A673 (cell line): ENCODE measurements around the gene PTK7. TPM values are rescaled to one million over a fixed set of nuclear protein-coding genes. Genes with fewer than 3 reads are reported as not detected.

Experiments
- BruUV-seq: library from RNA; stranded (reverse); fragments of 400-500 nt; replicated peaks from 2 replicates; lab custom pipeline; 2021; lab: Mats Ljungman, UMichigan
- CTCF ChIA-PET: fragments of 300-600 bp; sonication (Branson Sonifier 250); formaldehyde crosslinking; loops from one replicate; lab custom pipeline; 2022; ENCODE audit warnings: antibody characterized with exemption; lab: Charles Lee
- POLR2A ChIA-PET: fragments of 300-600 bp; sonication (Branson Sonifier 250); formaldehyde crosslinking; loops from one replicate; lab custom pipeline; 2022; ENCODE audit warnings: antibody characterized with exemption; ENCODE audit not compliant: low non-redundant PET; lab: Charles Lee
- DNase-seq: peaks from one replicate; pipeline ENCODE4 v3.0.0-alpha.2; 2015; ENCODE audit warnings: low spot score
- H3K27ac ChIP-seq: fragments of 200-600 bp; sonication (generic); 2 replicates; pipeline ENCODE4 v1.5.1; 2016; ENCODE audit warnings: mixed run types, low read depth, mild to moderate bottlenecking, mixed read lengths, antibody characterized with exemption, low read length; ENCODE audit not compliant: poor library complexity, severe bottlenecking
- H3K27me3 ChIP-seq: fragments of 200-600 bp; sonication (generic); replicated peaks from 2 replicates; pipeline ENCODE4 v1.6.1; 2017; ENCODE audit warnings: mixed run types, low read depth, mild to moderate bottlenecking, mixed read lengths, antibody characterized with exemption, low read length; ENCODE audit not compliant: insufficient read depth, poor library complexity
- H3K36me3 ChIP-seq: fragments of 200-600 bp; sonication (generic); 2 replicates; pipeline ENCODE4 v1.6.1; 2016; ENCODE audit warnings: mixed run types, mild to moderate bottlenecking, mixed read lengths, antibody characterized with exemption, low read length; ENCODE audit not compliant: insufficient read depth, poor library complexity, severe bottlenecking
- H3K4me1 ChIP-seq: fragments of 200-600 bp; sonication (generic); 2 replicates; pipeline ENCODE4 v1.6.1; 2017; ENCODE audit warnings: mixed run types, mild to moderate bottlenecking, mixed read lengths, antibody characterized with exemption, low read length; ENCODE audit not compliant: insufficient read depth, poor library complexity, severe bottlenecking
- H3K4me3 ChIP-seq: fragments of 200-600 bp; sonication (generic); 2 replicates; pipeline ENCODE4 v1.5.1; 2016; ENCODE audit warnings: low read depth, mixed run types, mild to moderate bottlenecking, mixed read lengths, low read length; ENCODE audit not compliant: poor library complexity, severe bottlenecking
- H3K9me3 ChIP-seq: fragments of 200-600 bp; sonication (generic); 2 replicates; pipeline ENCODE4 v1.6.1; 2016; ENCODE audit warnings: mixed run types, low read depth, mild to moderate bottlenecking, mixed read lengths, antibody characterized with exemption, low read length; ENCODE audit not compliant: poor library complexity, severe bottlenecking
- EZH2 ChIP-seq: fragments of 200-600 bp; sonication (generic); IDR thresholded peaks from 2 replicates; pipeline ENCODE4 v1.6.1; 2017; ENCODE audit warnings: borderline replicate concordance, low read depth, mild to moderate bottlenecking, mixed read lengths, antibody characterized with exemption, low read length; ENCODE audit not compliant: poor library complexity, severe bottlenecking
- intact Hi-C: fragments of 100-400 bp; cut with micrococcal nuclease; formaldehyde crosslinking; loops from one replicate; pipeline ENCODE4 v1.10.0; 2022; ENCODE audit not compliant: unreplicated experiment
- total RNA-seq: library from RNA; stranded (reverse); gene quantifications from 2 replicates; pipeline ENCODE4 v1.2.3, GENCODE V29; 2021
- TF ChIP-seq, protein P1 (sequence below): fragments of 300-800, 200-600 bp; sonication (generic); conservative IDR thresholded peaks from 2 replicates; pipeline ENCODE4 v1.5.1; 2017; ENCODE audit warnings: low read depth, mild to moderate bottlenecking, antibody characterized with exemption, low read length, moderate library complexity, mixed read lengths

PTK7 gene
- total RNA-seq, 1 experiment from 2014 or later: 84.5 TPM

DNA sequence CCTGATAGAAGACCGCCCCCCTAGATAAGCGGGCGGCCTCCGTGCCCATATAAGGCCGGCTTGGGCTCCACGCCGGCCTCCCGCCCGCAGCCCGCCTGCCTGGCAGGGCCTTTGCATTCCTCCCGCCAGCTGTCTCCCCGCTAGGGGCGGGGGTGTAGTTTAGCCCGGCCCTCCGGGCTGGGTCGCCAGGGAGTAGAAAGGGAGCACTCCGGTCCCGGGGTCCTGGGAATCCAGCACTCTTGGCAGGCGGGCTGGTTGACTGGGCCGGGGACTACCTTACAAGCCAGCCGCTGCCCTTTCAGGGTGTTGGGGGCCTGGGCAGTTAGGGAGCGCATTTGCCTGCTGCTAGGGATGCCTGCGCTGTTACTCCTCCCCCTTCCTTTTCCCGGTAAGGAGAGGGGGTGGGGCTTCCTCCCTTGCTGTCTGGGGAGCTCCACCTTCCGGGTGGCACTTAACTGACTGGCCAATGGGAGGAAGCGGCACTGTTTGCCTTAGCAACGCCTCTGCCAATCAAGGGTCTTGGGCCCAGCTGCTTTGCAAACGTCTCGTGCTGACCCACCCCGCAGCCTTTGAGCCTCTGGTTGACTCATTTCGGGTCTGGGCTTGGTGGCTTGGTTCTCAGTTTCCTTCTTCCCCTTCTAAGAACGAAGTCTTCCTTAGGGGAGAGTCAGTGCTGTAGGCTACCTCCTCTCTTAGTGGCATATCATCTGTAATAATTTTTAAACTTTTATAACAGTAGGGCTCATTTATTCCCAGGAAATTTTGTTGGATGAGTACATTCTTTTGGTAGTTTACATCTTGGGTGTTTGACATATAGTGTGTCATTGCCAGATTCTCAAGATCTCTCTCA lies 98.4 kb downstream of the PTK7 start:
- no TSS peak for BruUV-seq
- Histone ChIP-seq H3K4me3 (peak overlapping the region; percentile 43), H3K36me3 (peaks cover 42% of the 10 kb centered on the region), H3K4me1 (peaks cover 27% of the 10 kb centered on the region), H3K27me3 (no peaks in the 10 kb centered on the region), H3K27ac (peak overlapping the region; percentile 94), H3K9me3 (no peaks in the 10 kb centered on the region)
- TF ChIP-seq EZH2: no peak
- TF ChIP-seq, protein P1, sequence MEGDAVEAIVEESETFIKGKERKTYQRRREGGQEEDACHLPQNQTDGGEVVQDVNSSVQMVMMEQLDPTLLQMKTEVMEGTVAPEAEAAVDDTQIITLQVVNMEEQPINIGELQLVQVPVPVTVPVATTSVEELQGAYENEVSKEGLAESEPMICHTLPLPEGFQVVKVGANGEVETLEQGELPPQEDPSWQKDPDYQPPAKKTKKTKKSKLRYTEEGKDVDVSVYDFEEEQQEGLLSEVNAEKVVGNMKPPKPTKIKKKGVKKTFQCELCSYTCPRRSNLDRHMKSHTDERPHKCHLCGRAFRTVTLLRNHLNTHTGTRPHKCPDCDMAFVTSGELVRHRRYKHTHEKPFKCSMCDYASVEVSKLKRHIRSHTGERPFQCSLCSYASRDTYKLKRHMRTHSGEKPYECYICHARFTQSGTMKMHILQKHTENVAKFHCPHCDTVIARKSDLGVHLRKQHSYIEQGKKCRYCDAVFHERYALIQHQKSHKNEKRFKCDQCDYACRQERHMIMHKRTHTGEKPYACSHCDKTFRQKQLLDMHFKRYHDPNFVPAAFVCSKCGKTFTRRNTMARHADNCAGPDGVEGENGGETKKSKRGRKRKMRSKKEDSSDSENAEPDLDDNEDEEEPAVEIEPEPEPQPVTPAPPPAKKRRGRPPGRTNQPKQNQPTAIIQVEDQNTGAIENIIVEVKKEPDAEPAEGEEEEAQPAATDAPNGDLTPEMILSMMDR: 0 out of 2 replicates have a peak, but pooled peaks have one; percentile 19
- ChIA-PET CTCF (no interaction called here), POLR2A (interaction anchor here (0.5 kb wide), 3 partner anchors 234 to 296 kb away, joined by 3 to 9 read pairs (median 5); partner anchors contain the start of gene CNPY3)
- intact Hi-C loops: loop anchor here (5.0 kb wide), 1 partner anchor 193 kb away; the partner anchor contains the start of gene ZNF318
- DNase-seq: peak; percentile 99

DNA sequence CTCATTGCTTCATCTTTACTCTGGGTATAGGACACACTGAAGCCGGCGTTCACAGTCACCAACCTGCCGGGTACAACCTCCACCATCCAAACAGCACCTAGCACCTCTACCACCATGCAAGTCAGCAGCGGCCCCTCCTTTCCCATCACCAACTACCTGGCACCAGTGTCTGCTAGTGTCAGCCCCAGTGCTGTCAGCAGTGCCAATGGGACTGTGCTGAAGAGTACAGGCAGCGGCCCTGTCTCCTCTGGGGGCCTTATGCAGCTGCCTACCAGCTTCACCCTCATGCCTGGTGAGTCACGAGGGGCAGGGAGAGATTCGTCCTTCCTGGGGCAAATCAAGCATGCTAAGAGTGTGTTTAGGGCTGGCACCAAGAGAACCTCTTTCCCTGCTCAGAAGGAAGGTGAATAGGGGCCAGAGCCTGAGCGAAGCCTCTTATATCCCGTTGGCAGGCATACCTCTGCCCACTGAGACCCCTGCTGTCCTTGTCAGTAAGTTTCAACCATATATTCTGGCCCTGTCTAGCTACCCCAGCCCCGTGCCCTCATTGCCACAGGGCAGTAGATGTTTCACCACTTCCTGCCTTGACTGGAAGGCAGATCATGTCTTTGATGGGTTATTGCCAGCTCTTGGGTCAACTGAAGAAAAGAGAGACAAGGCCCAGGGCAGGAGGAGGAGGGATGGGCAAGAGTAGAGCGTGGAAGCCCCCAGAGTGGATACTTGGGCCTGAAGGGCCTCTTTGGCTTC lies 99.7 kb downstream of the PTK7 start:
- TF ChIP-seq EZH2: no peak
- TF ChIP-seq, protein P1: no peak
- POLR2A ChIA-PET: no interaction called here
- Histone ChIP-seq H3K4me3 (no peak overlapping the region), H3K9me3 (no peaks in the 10 kb centered on the region), H3K27ac (no peak overlapping the region), H3K27me3 (no peaks in the 10 kb centered on the region), H3K4me1 (peaks cover 21% of the 10 kb centered on the region), H3K36me3 (peaks cover 43% of the 10 kb centered on the region)
- intact Hi-C loops: no loop called here
- BruUV-seq: no TSS peak
- CTCF ChIA-PET: no interaction called here
- DNase-seq: no peak

DNA sequence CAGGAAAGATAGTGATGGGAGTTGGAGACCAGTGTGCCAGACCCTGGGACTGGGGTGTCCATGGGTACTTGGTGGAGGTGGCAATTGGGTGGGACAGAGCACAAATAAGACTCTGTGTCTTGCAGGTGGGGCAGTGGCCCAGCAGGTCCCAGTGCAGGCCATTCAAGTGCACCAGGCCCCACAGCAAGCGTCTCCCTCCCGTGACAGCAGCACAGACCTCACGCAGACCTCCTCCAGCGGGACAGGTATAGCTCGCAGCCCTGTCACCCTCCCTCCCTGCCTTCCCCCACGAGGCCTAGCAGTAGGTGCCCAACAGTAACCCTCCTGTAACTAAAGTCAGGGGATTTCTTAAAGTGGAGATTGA lies 100.3 kb downstream of the PTK7 start:
- peaks cover 25% of the 10 kb centered on the region for H3K4me1 ChIP-seq
- TF ChIP-seq, protein P1: no peak
- no peak for TF ChIP-seq EZH2
- CTCF ChIA-PET: no interaction called here
- no TSS peak for BruUV-seq
- no peaks in the 10 kb centered on the region for H3K27me3 ChIP-seq
- H3K36me3 ChIP-seq: peaks cover 43% of the 10 kb centered on the region
- no peak overlapping the region for H3K27ac ChIP-seq
- H3K4me3 ChIP-seq: no peak overlapping the region
- intact Hi-C loops: no loop called here
- DNase-seq: no peak
- POLR2A ChIA-PET: no interaction called here
- no peaks in the 10 kb centered on the region for H3K9me3 ChIP-seq
